Measurements from ENCODE around the gene PITRM1. TPM values are rescaled to one million over a fixed set of nuclear protein-coding genes. Genes with fewer than 3 reads are reported as not detected.
"Not testable (repeated sequence)": the region's sequence is repeated elsewhere in the genome, so short reads cannot be mapped to it uniquely, and the experiment has no call there.

PITRM1 gene
- total RNA-seq, 4 donors from 2014 or later: 78.6 to 102 (median 87.0) TPM

- WGBS, 2 donors (ENCODE audit: low coverage in 1 of 2): 0% methylated on average over 6 to 19 of the region's 21 CpGs
- H3K36me3 ChIP-seq: peaks cover 0 to 30% of the 10 kb centered on the region in 2 donors
- no peaks in the 10 kb centered on the region for H3K27me3 ChIP-seq
- H3K27ac ChIP-seq: peak overlapping the region; percentile 29 to 94 (median 89)
- no peak for TF ChIP-seq EP300 (IDR thresholded peaks at IDR 0.05)
- no peak for TF ChIP-seq CTCF (IDR thresholded peaks at IDR 0.05)
- TF ChIP-seq POLR2AphosphoS5 (IDR thresholded peaks at IDR 0.05): no peak
- TF ChIP-seq POLR2A (IDR thresholded peaks at IDR 0.05): no peak
- H3K9me3 ChIP-seq: no peaks in the 10 kb centered on the region
- peak; percentile 0 for ATAC-seq
- peak overlapping the region; percentile 52 to 90 for H3K4me3 ChIP-seq
- H3K4me1 ChIP-seq: peaks cover 0 to 33% (median 10%) of the 10 kb centered on the region in 3 donors
Observed at GRCh38 chr10:3172081-3172445, 519 bp downstream of the PITRM1 start.

GRCh38 chr10:3171488-3171887 lies 1.1 kb downstream of the PITRM1 start:
- H3K27me3 ChIP-seq, H3K9me3 ChIP-seq, ATAC-seq: not testable (repeated sequence)
- peaks cover 0 to 33% (median 10%) of the 10 kb centered on the region in 3 donors for H3K4me1 ChIP-seq
- 92 to 94% methylated on average over 6 to 11 of the region's 11 CpGs for WGBS, 2 donors (ENCODE audit: low coverage in 1 of 2)
- H3K27ac ChIP-seq: peak overlapping the region in 2 of 4 donors; percentile 89 to 94
- peaks cover 0 to 36% of the 10 kb centered on the region in 2 donors for H3K36me3 ChIP-seq
- peak overlapping the region; percentile 52 to 90 for H3K4me3 ChIP-seq

- 80 to 88% methylated on average over 3 to 8 of the region's 10 CpGs for WGBS, 2 donors (ENCODE audit: low coverage in 1 of 2)
- no peak overlapping the region for H3K4me3 ChIP-seq
- no peaks in the 10 kb centered on the region for H3K9me3 ChIP-seq
- H3K36me3 ChIP-seq: peaks cover 0 to 54% of the 10 kb centered on the region in 2 donors
- H3K4me1 ChIP-seq: peaks cover 0 to 33% (median 10%) of the 10 kb centered on the region in 3 donors
- ATAC-seq: no peak
- no peak overlapping the region for H3K27ac ChIP-seq
- no peaks in the 10 kb centered on the region for H3K27me3 ChIP-seq
- TF ChIP-seq CTCF (IDR thresholded peaks at IDR 0.05) (no peak), EP300 (IDR thresholded peaks at IDR 0.05) (no peak), POLR2AphosphoS5 (IDR thresholded peaks at IDR 0.05) (no peak), POLR2A (IDR thresholded peaks at IDR 0.05) (no peak)
Observed at GRCh38 chr10:3169673-3170072, 2.9 kb downstream of the PITRM1 start.

GRCh38 chr10:3169271-3169670 lies 3.3 kb downstream of the PITRM1 start:
- H3K27me3 ChIP-seq: no peaks in the 10 kb centered on the region
- H3K4me3 ChIP-seq: no peak overlapping the region
- peaks cover 0 to 58% of the 10 kb centered on the region in 2 donors for H3K36me3 ChIP-seq
- ATAC-seq: no peak
- no peak overlapping the region for H3K27ac ChIP-seq
- no peaks in the 10 kb centered on the region for H3K9me3 ChIP-seq
- WGBS, 2 donors (ENCODE audit: low coverage in 1 of 2): 94 to 100% methylated on average over 2 to 8 of the region's 10 CpGs
- TF ChIP-seq POLR2AphosphoS5 (IDR thresholded peaks at IDR 0.05): no peak
- TF ChIP-seq EP300 (IDR thresholded peaks at IDR 0.05): no peak
- no peak for TF ChIP-seq CTCF (IDR thresholded peaks at IDR 0.05)
- TF ChIP-seq POLR2A (IDR thresholded peaks at IDR 0.05): no peak
- H3K4me1 ChIP-seq: peaks cover 0 to 33% (median 10%) of the 10 kb centered on the region in 3 donors

- Histone ChIP-seq H3K36me3 (peaks cover 0 to 73% of the 10 kb centered on the region in 2 donors), H3K27me3 (no peaks in the 10 kb centered on the region), H3K9me3 (no peaks in the 10 kb centered on the region), H3K27ac (no peak overlapping the region), H3K4me1 (peaks cover 0 to 25% (median 10%) of the 10 kb centered on the region in 3 donors), H3K4me3 (no peak overlapping the region)
- WGBS, 2 donors (ENCODE audit: low coverage in 1 of 2): 94 to 100% methylated on average over 5 to 12 of the region's 21 CpGs
- no peak for TF ChIP-seq EP300 (IDR thresholded peaks at IDR 0.05)
- TF ChIP-seq POLR2A (IDR thresholded peaks at IDR 0.05): no peak
- no peak for TF ChIP-seq POLR2AphosphoS5 (IDR thresholded peaks at IDR 0.05)
- no peak for TF ChIP-seq CTCF (IDR thresholded peaks at IDR 0.05)
- ATAC-seq: no peak
Observed at GRCh38 chr10:3167611-3168330, 4.8 kb downstream of the PITRM1 start.

Data from gastroesophageal sphincter (tissue), 4 donors.